ENCODE data around the gene GJA1.
"Not testable (repeated sequence)": the region's sequence is repeated elsewhere in the genome, so short reads cannot be mapped to it uniquely, and the experiment has no call there.

Gene GJA1

DNA sequence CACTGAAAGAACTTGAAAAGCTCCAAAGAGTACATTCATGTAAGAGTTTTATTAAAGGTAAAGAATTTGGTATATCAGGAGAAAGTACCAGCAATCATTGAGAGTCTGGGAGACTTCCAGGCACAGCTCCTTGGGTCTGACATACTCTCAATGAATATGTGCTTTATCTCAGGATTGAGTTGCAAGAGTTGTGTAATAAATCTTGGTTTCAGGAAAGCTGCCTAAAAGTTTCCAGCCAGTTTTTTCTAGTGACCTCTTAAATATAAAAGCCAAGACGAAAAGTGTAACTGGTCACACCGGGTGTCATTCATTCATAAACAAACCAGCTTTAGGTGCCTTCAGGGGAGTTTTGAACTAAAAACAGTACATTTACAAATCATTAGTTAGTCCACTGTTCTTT lies 21.6 kb upstream of the GJA1 start:
- H3K4me1 ChIP-seq (ENCODE audit: control insufficient read depth, insufficient read depth, low read length) = no peaks in the 10 kb centered on the region
- H3K4me3 ChIP-seq (ENCODE audit: low read length) = no peak overlapping the region
- no CpG with 5 or more reads among the region's 2 CpGs for WGBS (ENCODE audit: insufficient coverage, insufficient read length)
- H3K27me3 ChIP-seq (ENCODE audit: control insufficient read depth, insufficient read depth, low read length) = no peaks in the 10 kb centered on the region
- H3K27ac ChIP-seq (ENCODE audit: low read length) = no peak overlapping the region
- no peak for DNase-seq (ENCODE audit: low read depth, low spot score)
- H3K9me3 ChIP-seq (ENCODE audit: control insufficient read depth, insufficient read depth, low read length) = no peaks in the 10 kb centered on the region
- no peaks in the 10 kb centered on the region for H3K36me3 ChIP-seq (ENCODE audit: control insufficient read depth, insufficient read depth, low read length)

DNA sequence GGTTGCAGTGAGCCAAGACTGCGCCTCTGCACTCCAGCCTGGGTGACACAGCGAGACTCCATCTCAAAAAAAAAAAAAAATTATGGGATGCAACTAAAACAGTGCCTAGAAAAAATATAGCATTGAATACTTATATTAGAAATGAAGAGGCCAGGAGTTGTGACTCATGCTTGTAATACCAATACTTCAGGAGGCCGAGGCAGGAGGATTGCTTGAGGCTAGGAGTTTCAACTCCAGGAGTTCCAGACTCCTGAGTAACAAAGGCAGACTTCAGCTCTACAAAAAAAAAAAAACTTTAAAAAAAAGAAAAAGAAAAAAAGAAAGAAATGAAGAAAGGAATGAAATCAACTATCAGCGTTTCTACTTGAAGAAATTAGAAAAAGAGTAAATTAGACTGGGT lies 17.1 kb upstream of the GJA1 start:
- Histone ChIP-seq H3K4me3 (ENCODE audit: low read length) (no peak overlapping the region), H3K27me3 (ENCODE audit: control insufficient read depth, insufficient read depth, low read length) (no peaks in the 10 kb centered on the region), H3K4me1 (ENCODE audit: control insufficient read depth, insufficient read depth, low read length) (no peaks in the 10 kb centered on the region), H3K27ac (ENCODE audit: low read length) (no peak overlapping the region), H3K36me3 (ENCODE audit: control insufficient read depth, insufficient read depth, low read length) (no peaks in the 10 kb centered on the region), H3K9me3 (ENCODE audit: control insufficient read depth, insufficient read depth, low read length) (no peaks in the 10 kb centered on the region)
- no peak for DNase-seq (ENCODE audit: low read depth, low spot score)
- no CpG with 5 or more reads among the region's 4 CpGs for WGBS (ENCODE audit: insufficient coverage, insufficient read length)

GRCh38 chr6:121426686-121427085 lies 8.8 kb upstream of the GJA1 start:
- no peaks in the 10 kb centered on the region for H3K4me1 ChIP-seq (ENCODE audit: control insufficient read depth, insufficient read depth, low read length)
- no peak for DNase-seq (ENCODE audit: low read depth, low spot score)

DNA sequence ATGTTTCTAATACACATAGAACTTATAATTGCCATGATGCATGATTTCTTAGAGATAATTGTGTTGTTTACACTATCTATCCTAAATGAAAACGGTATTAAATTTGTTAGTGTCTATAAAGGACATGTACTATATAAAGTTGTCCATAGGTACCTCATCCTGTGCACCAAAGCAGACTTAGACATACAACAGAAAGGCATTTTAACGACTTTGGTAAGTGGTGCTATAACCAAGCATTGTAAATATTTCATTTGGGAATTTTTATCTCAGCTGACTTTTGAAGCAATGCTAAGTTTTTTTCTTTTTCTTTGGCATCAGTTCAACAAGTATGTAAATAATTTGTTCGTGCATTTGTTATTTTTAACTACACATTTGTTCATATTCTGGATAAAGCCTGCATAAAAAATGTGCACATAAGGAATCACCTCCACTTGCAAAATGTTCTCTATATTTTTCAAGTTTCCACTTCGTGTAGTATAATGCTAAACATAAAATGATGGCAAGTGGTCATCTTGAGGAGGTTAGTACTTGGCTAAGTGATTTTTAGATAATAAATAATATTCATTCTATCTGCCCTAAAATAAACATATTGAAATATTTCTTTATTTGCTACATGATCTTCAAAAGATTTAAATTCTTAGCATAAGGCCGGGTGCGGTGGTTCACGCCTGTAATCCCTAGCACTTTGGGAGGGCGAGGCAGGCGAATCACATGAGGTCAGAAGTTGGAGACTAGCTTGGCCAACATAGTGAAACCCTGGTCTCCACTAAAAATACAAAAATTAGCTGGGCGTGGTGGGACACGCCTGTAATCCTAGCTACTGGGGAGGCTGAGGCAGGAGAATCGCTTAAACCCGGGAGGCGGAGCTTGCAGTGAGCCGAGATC lies 6.3 kb upstream of the GJA1 start:
- DNase-seq (ENCODE audit: low read depth, low spot score) = no peak
- Histone ChIP-seq H3K9me3 (ENCODE audit: control insufficient read depth, insufficient read depth, low read length) (no peaks in the 10 kb centered on the region), H3K27ac (ENCODE audit: low read length) (no peak overlapping the region), H3K27me3 (ENCODE audit: control insufficient read depth, insufficient read depth, low read length) (no peaks in the 10 kb centered on the region), H3K4me3 (ENCODE audit: low read length) (no peak overlapping the region), H3K4me1 (ENCODE audit: control insufficient read depth, insufficient read depth, low read length) (no peaks in the 10 kb centered on the region), H3K36me3 (ENCODE audit: control insufficient read depth, insufficient read depth, low read length) (no peaks in the 10 kb centered on the region)
- no CpG with 5 or more reads among the region's 15 CpGs for WGBS (ENCODE audit: insufficient coverage, insufficient read length)

More at GRCh38 chr6:121426686-121427085, 8.8 kb upstream of the GJA1 start:
- H3K9me3 ChIP-seq (ENCODE audit: control insufficient read depth, insufficient read depth, low read length) = no peaks in the 10 kb centered on the region
- no peaks in the 10 kb centered on the region for H3K36me3 ChIP-seq (ENCODE audit: control insufficient read depth, insufficient read depth, low read length)
- no peaks in the 10 kb centered on the region for H3K27me3 ChIP-seq (ENCODE audit: control insufficient read depth, insufficient read depth, low read length)
- no CpG with 5 or more reads among the region's 3 CpGs for WGBS (ENCODE audit: insufficient coverage, insufficient read length)
- no peak overlapping the region for H3K27ac ChIP-seq (ENCODE audit: low read length)
- no peak overlapping the region for H3K4me3 ChIP-seq (ENCODE audit: low read length)

- Histone ChIP-seq H3K4me3 (ENCODE audit: low read length) (no peak overlapping the region), H3K27ac (ENCODE audit: low read length) (peak overlapping the region; percentile 81)
- no peak for DNase-seq (ENCODE audit: low read depth, low spot score)
These were observed 4.7 kb upstream of the GJA1 start for GRCh38 chr6:121430514-121431460.

DNA sequence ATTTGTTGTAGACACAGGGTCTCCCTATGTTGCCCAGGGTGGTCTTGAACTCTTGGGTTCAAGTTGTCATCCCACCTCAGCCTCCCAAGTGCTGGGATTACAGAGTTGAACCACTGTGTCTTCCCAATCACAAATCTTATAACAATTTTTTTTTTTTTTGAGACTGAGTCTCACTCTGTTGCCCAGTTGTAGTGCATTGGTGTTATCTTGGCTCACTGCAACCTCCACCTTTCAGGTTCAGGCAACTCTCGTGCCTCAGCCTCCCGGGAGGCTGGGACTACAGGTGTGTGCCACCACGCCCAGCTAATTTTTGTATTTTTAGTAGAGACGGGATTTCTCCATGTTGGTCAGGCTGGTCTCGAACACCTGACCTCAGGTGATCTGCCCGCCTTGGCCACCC lies 3.7 kb upstream of the GJA1 start:
- peak overlapping the region; percentile 81 for H3K27ac ChIP-seq (ENCODE audit: low read length)
- not testable (repeated sequence) for H3K4me3 ChIP-seq (ENCODE audit: low read length); H3K27me3 ChIP-seq (ENCODE audit: control insufficient read depth, insufficient read depth, low read length); H3K9me3 ChIP-seq (ENCODE audit: control insufficient read depth, insufficient read depth, low read length); DNase-seq (ENCODE audit: low read depth, low spot score); H3K4me1 ChIP-seq (ENCODE audit: control insufficient read depth, insufficient read depth, low read length); H3K36me3 ChIP-seq (ENCODE audit: control insufficient read depth, insufficient read depth, low read length)
- WGBS (ENCODE audit: insufficient coverage, insufficient read length) = no CpG with 5 or more reads among the region's 6 CpGs

More at GRCh38 chr6:121430514-121431460, 4.7 kb upstream of the GJA1 start:
- Histone ChIP-seq H3K27me3 (ENCODE audit: control insufficient read depth, insufficient read depth, low read length) (no peaks in the 10 kb centered on the region), H3K36me3 (ENCODE audit: control insufficient read depth, insufficient read depth, low read length) (no peaks in the 10 kb centered on the region), H3K9me3 (ENCODE audit: control insufficient read depth, insufficient read depth, low read length) (no peaks in the 10 kb centered on the region), H3K4me1 (ENCODE audit: control insufficient read depth, insufficient read depth, low read length) (no peaks in the 10 kb centered on the region)
- no CpG with 5 or more reads among the region's 10 CpGs for WGBS (ENCODE audit: insufficient coverage, insufficient read length)

- Histone ChIP-seq H3K9me3 (ENCODE audit: control insufficient read depth, insufficient read depth, low read length) (no peaks in the 10 kb centered on the region), H3K27me3 (ENCODE audit: control insufficient read depth, insufficient read depth, low read length) (no peaks in the 10 kb centered on the region), H3K36me3 (ENCODE audit: control insufficient read depth, insufficient read depth, low read length) (no peaks in the 10 kb centered on the region), H3K27ac (ENCODE audit: low read length) (no peak overlapping the region), H3K4me1 (ENCODE audit: control insufficient read depth, insufficient read depth, low read length) (no peaks in the 10 kb centered on the region), H3K4me3 (ENCODE audit: low read length) (no peak overlapping the region)
- DNase-seq (ENCODE audit: low read depth, low spot score) = no peak
- WGBS (ENCODE audit: insufficient coverage, insufficient read length) = no CpG with 5 or more reads among the region's 13 CpGs
These were observed 1.2 kb upstream of the GJA1 start for GRCh38 chr6:121434037-121434770.

GRCh38 chr6:121436274-121436857 lies 920 bp downstream of the GJA1 start:
- peak overlapping the region; percentile 36 for H3K27ac ChIP-seq (ENCODE audit: low read length)

DNA sequence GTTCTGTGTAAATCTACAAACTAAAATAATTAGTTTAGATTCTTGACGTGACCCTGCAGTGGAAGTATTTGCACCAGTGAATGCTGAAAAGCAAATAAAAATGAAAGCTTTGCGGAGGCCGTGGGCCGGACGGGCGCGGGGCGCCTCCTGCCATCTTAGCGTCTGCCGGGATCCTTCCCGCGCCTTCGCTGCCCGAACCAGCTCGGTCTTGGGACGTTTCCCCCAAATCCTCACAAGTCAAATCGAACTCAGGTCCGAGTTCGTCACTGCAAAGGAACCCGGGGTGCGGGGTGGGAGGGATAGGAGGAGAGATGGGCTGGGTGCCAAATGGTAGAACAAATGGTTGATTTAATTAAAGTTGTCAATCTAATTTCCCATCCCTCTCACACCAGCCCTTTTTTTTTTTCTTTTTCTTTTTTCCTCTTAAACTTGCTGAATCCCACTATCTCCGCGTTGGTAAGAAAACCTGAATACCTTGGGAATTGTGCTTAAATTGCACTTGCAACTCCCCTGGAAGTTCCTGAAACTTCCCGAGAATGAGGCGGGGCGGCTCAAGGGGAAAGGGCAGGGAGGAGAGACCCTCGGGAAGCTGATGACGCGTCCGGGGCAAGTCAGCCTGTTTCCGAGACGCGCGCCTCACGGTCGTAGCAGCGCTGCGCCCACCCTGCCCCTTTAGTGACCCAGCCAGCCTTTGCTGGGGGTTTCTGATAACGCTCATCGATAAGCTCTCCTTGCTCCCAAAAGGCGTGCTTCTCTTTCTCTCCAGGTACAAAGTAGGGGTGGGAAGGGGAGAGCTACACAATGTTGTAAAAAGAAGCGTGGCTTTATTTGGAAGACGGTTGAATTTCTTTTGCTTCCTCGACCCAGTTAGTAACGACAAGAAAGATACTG lies 1.8 kb downstream of the GJA1 start:
- Histone ChIP-seq H3K27ac (ENCODE audit: low read length) (no peak overlapping the region), H3K4me3 (ENCODE audit: low read length) (peak overlapping the region; percentile 92), H3K4me1 (ENCODE audit: control insufficient read depth, insufficient read depth, low read length) (no peaks in the 10 kb centered on the region), H3K27me3 (ENCODE audit: control insufficient read depth, insufficient read depth, low read length) (no peaks in the 10 kb centered on the region), H3K9me3 (ENCODE audit: control insufficient read depth, insufficient read depth, low read length) (no peaks in the 10 kb centered on the region), H3K36me3 (ENCODE audit: control insufficient read depth, insufficient read depth, low read length) (no peaks in the 10 kb centered on the region; the same call in 1 of the 2 replicates)
- no CpG with 5 or more reads among the region's 45 CpGs for WGBS (ENCODE audit: insufficient coverage, insufficient read length)
- DNase-seq (ENCODE audit: low read depth, low spot score) = no peak

More at GRCh38 chr6:121436274-121436857, 920 bp downstream of the GJA1 start:
- H3K4me3 ChIP-seq (ENCODE audit: low read length) = peak overlapping the region; percentile 92
- DNase-seq (ENCODE audit: low read depth, low spot score) = no peak
- no peaks in the 10 kb centered on the region for H3K9me3 ChIP-seq (ENCODE audit: control insufficient read depth, insufficient read depth, low read length)
- H3K36me3 ChIP-seq (ENCODE audit: control insufficient read depth, insufficient read depth, low read length) = no peaks in the 10 kb centered on the region; the same call in 1 of the 2 replicates
- no CpG with 5 or more reads among the region's 16 CpGs for WGBS (ENCODE audit: insufficient coverage, insufficient read length)
- H3K4me1 ChIP-seq (ENCODE audit: control insufficient read depth, insufficient read depth, low read length) = no peaks in the 10 kb centered on the region
- no peaks in the 10 kb centered on the region for H3K27me3 ChIP-seq (ENCODE audit: control insufficient read depth, insufficient read depth, low read length)
